Sigmoid colon (tissue), 4 donors: ENCODE results near the gene NDP.

Experiments used
- POLR2AphosphoS5 ChIP-seq, 4 donors: sonication (generic); formaldehyde crosslinking; IDR thresholded peaks; one replicate each; pipeline ENCODE4 v1.6.1; 2017; ENCODE audit warnings: antibody characterized with exemption in 4 of 4
- TF ChIP-seq, protein P1 (sequence below), 4 experiments: fragments of 450-650 bp in 3 of 4; fragments of 200-600 bp in 1 of 4; IDR thresholded peaks; one replicate each; pipeline ENCODE4 v1.5.1; 2016 to 2019; ENCODE audit warnings: antibody characterized with exemption in 4 of 4, mild to moderate bottlenecking in 3 of 4, moderate library complexity in 2 of 4

GRCh38 chrX:44022964-44023363 lies 49.8 kb upstream of the NDP start:
- TF ChIP-seq, protein P1, sequence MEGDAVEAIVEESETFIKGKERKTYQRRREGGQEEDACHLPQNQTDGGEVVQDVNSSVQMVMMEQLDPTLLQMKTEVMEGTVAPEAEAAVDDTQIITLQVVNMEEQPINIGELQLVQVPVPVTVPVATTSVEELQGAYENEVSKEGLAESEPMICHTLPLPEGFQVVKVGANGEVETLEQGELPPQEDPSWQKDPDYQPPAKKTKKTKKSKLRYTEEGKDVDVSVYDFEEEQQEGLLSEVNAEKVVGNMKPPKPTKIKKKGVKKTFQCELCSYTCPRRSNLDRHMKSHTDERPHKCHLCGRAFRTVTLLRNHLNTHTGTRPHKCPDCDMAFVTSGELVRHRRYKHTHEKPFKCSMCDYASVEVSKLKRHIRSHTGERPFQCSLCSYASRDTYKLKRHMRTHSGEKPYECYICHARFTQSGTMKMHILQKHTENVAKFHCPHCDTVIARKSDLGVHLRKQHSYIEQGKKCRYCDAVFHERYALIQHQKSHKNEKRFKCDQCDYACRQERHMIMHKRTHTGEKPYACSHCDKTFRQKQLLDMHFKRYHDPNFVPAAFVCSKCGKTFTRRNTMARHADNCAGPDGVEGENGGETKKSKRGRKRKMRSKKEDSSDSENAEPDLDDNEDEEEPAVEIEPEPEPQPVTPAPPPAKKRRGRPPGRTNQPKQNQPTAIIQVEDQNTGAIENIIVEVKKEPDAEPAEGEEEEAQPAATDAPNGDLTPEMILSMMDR (IDR thresholded peaks at IDR 0.05), result no peak
- no peak for TF ChIP-seq POLR2AphosphoS5 (IDR thresholded peaks at IDR 0.05)
